HG03460 (cell line): ENCODE measurements around the gene GPRASP3.
"Not testable (repeated sequence)": the region's sequence is repeated elsewhere in the genome, so short reads cannot be mapped to it uniquely, and the experiment has no call there.

Experiments used
- ATAC-seq: cut with Tn5 transposase; IDR thresholded peaks from one replicate; pipeline ENCODE4 v1.9.1; 2021; ENCODE audit not compliant: unreplicated experiment

GPRASP3 gene, protein sequence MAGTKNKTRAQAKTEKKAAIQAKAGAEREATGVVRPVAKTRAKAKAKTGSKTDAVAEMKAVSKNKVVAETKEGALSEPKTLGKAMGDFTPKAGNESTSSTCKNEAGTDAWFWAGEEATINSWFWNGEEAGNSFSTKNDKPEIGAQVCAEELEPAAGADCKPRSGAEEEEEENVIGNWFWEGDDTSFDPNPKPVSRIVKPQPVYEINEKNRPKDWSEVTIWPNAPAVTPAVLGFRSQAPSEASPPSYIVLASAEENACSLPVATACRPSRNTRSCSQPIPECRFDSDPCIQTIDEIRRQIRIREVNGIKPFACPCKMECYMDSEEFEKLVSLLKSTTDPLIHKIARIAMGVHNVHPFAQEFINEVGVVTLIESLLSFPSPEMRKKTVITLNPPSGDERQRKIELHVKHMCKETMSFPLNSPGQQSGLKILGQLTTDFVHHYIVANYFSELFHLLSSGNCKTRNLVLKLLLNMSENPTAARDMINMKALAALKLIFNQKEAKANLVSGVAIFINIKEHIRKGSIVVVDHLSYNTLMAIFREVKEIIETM

DNA sequence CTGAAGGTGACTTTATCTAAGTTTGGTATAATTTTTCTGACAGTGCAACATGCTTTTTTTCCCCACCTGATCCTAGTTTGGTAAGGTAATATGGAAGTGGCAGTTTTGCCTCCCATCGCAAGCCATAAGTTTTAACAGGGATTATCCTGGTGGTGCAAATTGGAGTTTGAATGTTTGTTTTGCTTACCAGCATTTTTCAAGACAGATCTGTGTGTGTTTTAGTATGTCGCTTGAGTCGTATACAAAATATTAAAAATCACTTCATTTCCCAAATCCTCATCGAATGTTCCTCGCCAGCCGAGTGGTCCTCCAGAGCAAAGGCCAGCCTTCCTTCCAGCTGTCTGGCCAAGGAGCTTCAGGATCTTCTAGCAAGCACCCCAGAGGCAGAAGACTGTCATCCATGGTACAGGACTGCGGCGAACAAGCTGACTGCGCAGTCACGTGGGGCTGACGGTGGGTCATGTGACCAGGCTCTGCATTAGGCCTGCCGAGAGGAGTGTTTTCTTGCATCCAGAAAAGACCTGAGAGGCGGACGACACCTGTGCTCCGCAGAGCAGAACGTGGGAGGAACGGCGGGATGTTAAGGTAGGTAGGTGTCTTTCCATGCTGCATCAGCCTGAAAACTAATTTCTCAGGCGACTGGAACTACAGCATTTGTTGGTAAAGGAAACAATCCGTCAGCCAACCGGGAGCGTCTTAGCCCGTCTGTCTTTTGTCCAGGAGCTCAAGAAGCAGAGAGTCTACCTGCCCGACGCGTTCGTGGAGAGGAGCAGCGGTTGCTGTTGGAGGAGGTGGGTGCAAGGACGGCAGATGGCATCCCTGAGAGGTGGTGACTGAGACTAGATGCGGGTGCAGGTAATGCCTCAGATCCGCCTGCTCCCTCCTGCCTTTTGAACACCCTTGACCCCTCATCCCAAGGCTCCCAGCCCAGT lies at the start of gene GPRASP3:
TSS of gene GPRASP3 (plus strand) at position 507 of the 932 bp plus-strand sequence. CDS start 28,253 bp downstream, outside the sequence.
- peak; percentile 99 for ATAC-seq

DNA sequence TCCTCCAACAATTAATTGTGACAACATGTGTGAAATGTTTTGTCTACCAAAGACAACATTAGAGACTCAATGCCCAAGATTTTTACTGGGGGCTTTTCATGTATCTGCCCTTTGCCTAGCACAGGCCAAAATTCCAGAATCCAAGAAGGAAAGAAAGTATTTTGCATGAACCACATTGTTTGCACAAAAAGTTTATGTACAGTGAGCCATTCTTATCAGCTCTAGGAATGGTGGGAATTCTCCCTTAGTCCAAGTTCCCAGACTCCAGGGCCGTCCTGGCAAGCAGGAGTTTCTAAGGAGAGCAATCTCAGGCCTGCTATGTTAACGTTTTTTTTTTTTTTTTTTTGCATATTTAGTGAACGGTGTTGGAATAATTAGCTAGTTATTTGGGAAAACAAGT lies 47.7 kb upstream of the GPRASP3 start:
- ATAC-seq: no peak

DNA sequence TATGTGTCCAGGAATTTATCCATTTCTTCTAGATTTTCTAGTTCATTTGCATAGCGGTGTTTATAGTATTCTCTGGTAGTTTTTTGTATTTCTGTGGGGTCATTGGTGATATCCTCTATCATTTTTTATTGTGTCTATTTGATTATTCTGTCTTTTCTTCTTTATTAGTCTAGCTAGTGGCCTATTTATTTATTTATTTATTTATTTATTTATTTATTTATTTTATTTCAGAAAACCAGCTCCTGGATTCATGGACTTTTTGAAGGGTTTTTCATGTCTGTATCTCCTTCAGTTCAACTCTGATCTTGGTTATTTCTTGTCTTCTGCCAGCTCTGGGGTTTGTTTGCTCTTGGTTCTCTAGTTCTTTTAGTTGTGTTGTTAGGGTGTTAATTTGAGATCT lies 43.1 kb upstream of the GPRASP3 start:
- ATAC-seq: not testable (repeated sequence)

DNA sequence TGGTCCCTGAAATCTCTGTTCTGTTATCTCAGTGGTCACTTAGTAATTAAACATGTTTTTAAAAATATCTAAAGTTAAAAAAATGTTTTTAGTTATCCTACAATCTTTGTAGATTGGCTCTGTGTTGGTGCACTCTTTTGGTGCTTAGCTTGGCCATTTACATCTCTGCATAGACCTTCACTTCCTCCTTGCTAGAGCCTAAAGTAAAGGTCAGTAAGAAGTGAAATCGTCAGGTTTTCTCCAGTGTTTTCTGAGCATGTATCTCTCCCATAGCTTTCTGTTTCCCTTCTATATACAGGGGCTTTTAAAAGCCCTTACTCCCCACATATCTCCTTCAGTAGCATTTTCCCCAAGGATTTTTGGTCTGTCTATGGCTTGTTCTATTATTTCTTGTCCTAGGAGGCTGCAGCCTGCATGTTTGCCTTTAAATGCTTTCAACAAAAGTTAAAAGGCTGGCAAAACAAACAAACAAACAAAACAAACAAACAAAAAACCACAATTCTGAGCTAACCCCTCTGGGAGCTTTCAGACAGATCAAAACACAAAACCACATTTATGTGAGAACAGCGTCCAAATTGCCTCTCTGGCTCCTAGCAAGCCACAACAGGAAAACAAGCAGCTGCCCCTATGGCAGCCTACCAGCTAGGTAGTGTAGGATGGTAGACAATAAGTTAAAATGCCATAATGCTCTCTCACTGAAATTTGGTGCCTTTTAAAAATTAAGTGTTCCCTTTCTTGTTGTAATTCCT lies 35.6 kb upstream of the GPRASP3 start:
- ATAC-seq: no peak

DNA sequence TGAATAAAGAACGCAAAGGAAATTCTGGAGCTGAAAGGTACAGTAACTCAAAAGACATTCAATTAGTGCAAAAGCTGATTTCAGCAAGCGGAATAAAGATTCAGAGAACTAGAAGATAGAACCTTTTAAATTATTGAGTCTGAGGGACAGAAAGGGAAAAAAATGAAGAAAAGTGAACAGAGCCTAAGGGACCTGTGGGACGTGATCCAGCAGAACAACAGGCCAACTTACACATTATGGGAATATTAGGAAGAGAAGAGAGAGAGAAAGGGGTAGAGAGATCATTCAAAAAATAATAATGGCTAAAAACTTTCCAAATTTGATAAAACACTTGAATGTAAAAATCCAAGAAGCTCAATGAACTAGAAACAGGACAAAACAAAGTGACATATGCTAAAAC lies 25.8 kb upstream of the GPRASP3 start:
- ATAC-seq: no peak

DNA sequence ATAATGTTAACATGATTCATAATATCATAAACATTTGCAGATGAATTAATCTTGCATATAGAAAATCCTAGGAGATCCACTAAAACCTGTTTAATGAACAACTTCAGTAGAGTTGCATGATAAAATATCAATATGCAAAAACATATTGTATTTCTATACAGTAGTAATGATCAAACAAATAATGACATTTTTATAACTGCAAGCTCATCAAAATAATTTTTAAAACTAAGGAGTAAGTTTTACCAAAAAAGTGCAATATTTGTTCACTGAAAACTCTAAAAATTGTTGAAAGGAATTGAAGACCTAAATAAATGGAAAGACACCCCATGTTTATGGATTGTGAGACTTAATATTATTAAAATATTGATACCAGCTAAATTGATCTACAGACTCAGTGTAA lies 24.2 kb upstream of the GPRASP3 start:
- ATAC-seq: no peak

DNA sequence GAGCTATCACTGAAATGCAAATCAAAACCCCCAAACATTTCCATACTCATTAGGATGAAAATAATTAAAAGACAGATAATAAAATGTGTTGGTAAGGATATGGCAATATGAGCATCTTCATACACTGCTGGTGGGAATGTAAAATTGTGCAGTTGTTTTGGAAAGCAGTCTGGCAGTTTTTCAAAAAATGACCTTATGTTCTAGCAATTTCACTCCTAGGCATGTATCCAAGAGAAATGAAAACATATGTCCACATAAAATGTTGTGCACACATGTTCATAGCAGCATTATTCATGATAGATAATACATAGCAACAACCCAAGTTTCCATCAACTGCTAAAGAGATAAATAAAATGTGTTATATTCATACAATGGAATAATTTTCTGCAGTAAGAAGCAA lies 23.0 kb upstream of the GPRASP3 start:
- no peak for ATAC-seq

DNA sequence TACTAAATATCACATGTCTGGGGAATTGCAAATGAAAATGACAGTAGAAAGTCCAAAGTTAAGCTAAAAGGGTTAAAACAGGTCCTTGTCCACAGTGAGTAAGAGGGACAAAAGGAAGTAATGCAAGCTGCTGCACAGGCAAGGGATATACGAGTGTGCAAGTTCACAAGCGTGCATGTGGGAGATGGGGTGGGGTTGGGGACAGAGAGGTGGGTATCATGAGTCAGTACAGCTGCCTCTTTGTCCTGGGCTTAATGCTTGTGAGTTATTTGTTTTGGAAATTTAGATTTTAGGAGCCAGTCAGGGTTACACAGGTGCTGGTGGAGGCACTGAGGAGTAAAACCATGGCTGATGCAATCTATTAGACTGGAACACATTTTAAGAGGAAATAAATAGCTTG lies 11.6 kb upstream of the GPRASP3 start:
- ATAC-seq: no peak

DNA sequence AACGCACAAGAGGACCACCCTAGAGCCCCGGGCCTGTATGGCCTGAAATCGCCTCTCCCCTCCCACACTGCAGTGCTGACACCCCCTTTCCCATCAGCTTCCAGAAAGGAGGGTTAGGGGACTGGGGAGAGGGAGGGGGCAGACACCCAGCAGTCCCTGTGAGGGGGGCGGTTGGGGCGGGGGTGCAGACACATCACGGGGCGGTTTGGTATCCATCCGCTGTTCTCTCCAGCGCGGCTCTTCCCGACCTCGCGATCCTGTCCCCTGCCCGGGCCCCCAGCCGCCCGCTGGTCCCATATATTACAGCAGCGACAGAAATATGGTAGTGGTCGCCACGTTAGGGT lies 8.7 kb upstream of the GPRASP3 start:
- ATAC-seq: no peak

DNA sequence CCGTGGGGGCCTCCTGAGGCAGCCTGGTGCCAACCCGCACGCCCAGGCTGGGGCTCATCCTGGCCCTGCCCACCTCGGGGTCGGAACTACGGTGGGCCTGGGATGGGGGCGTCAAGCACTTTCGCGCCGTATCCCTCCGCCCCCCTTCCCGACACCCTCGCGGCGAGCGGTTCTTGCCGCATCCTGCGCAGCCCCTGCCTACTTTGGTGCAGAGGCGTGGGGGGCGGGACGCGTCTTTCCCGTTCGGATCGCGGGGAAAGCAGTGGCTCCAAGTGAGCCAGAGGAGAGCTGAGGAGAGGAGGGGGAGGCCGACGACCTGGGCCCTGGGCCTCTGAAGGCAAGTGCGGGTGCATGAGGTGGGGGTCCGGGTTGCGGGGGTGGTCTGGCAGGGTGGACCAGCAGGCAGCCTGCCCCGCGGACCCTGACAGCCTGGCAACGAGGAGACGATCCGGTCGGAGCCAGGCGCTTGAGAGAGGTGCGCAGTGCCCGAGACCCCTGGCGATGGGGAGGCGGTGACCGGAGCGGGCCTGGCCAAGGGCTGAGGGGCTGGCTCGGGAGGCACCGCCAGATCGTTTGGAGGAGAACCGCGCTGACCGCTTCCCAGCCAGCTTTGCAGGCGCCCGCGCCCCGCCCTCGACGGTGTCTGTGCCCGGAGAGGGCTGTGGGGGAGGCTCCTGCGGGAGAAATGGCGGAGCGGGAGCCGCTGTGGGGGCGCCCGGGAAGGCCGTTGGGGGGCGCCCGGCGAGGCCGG lies 8.2 kb upstream of the GPRASP3 start, which contains the start of gene GPRASP2:
TSS of gene GPRASP2 (plus strand) at position 233 of the 751 bp plus-strand sequence. CDS start 2,422 bp downstream, outside the sequence.
- ATAC-seq: no peak

DNA sequence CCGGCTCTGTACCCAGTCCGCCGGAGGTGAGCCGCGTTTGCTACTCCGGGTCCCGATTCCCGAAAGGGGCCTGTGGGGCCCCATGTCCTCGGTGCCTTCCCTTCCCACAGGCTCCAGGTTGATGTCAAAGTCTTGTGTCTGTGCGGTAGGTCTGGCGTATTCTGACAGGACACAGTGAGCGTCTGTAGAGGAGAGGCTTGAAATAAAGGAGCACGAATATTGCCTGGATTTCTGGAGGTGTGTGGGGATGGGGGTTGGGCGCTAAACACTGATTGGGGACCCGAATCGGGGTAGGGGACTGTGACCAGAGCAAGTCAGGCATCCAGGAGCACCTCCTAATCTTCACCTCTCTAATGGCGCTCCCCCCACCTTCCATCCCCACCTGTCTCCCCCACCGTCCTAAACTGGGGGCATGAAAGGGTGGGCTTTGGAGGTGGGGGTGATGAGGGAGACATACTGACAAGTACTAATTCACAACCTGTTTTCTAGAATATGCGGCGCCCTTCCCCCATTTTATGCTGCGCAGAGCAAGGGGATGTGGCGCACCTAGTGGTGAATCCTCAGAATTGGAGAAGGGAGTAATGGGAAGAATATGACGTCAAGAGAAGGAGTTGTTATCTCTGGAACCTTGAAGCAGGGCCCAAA lies 7.4 kb upstream of the GPRASP3 start:
- ATAC-seq: no peak

DNA sequence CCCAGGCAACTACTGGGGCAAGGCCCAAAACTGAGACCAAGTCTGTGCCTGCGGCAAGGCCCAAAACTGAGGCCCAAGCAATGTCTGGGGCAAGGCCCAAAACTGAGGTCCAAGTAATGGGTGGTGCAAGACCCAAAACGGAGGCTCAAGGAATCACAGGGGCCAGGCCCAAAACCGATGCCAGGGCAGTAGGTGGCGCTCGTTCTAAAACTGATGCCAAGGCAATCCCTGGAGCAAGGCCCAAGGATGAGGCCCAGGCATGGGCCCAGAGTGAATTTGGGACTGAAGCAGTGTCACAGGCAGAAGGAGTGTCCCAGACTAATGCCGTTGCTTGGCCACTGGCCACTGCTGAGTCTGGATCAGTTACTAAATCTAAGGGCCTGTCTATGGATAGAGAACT lies 5.5 kb upstream of the GPRASP3 start:
- ATAC-seq: no peak

DNA sequence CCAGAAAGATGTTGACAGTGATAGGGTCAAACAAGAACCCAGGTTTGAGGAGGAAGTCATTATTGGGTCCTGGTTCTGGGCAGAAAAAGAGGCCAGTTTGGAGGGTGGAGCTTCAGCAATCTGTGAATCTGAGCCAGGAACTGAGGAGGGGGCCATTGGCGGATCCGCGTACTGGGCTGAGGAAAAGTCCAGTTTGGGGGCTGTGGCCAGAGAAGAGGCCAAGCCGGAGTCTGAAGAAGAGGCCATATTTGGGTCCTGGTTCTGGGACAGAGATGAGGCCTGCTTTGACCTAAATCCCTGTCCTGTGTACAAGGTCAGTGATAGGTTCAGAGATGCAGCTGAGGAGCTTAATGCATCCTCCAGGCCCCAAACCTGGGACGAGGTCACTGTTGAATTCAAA lies 4.6 kb upstream of the GPRASP3 start:
- ATAC-seq: no peak

DNA sequence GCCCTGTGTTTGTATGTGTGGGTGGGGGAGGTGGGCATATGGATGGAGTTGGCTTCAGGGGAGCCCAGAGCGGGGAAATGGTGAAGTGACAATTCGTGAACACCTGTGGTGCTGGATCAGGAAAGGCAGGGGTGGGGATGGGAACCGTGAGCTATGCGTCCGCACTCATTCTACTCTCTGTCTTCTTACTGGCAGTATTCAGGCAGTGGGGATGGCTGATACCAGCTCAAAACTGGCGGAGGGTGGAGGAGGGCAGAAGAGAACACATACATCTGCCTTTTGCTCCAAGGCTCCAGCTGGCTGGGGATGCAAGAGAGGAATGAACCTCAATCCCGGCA lies 595 bp downstream of the GPRASP3 start:
- ATAC-seq: not testable (repeated sequence)

DNA sequence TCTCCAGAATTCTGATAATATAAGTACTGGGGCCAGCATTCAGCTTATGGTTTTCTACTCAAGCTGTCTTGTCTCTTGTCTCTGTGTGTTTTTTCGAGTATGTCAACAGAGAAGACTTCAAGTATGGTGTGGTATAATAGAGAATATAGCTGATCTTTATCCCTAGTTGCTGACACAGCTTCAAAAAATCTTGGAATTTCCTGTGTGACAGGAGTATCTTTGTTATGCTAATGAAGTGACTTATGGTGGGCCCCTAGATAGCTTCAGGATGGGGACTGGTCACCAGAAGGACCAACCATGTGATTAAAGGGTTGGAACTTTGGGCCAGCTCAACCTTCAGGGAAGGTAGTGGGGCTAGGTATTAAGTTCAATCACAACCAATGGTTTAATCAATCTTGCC lies 2.9 kb downstream of the GPRASP3 start:
- ATAC-seq: no peak

DNA sequence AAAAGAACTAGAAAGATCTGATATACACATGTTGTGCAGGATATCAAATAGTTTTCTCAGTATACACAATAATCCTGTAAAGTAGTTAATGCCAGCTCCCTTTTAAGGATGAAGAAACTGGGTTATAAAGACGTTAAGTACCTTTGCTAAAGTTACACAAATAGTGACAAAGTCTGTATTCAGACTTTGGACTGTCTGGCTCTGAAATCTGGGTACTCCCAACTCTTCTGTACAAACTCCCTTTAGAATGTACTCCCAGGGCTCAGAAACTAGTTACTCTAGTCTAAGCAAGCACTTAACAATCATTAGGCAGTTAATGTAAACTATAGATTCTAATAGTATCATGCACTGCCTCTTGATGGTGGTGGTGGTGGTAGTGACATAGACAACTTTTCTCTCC lies 7.2 kb downstream of the GPRASP3 start:
- no peak for ATAC-seq

DNA sequence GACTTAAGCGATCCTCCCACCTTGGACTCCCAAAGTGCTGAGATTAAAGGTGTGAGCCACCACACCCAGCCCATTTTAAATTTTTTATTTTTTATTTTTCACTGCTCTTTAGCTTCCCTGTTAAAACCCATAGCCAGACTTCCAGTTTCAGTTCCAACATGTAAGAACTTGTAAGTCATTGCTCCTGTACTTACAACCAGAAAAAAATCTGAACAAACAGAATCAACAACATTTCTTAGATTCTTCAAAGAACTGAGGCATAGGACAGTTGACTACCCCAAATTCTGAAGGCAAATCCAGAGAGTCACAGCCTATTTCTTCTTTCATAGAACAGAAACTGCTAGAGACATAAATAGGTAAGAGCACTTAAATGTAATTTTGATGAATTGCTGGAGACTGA lies 8.1 kb downstream of the GPRASP3 start:
- no peak for ATAC-seq

DNA sequence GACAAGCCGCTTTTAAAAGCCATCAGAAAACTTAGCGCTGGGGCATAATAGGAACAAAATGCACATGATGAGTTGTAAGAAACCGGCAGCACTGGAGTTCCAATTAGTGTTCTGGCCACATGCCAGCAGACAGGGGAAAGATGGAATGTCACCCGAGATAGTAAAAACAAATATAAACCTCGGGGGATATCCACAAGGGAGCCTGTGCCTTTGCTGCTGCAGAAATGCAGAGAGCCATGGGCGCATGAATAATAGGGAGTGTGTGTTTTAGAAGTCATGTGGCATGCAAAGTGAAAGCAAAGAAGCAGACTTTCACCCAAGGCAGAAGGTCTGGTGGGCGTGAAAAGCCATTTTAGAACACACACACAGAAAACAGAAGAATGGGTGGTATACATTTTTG lies 19.1 kb downstream of the GPRASP3 start:
- ATAC-seq: no peak

DNA sequence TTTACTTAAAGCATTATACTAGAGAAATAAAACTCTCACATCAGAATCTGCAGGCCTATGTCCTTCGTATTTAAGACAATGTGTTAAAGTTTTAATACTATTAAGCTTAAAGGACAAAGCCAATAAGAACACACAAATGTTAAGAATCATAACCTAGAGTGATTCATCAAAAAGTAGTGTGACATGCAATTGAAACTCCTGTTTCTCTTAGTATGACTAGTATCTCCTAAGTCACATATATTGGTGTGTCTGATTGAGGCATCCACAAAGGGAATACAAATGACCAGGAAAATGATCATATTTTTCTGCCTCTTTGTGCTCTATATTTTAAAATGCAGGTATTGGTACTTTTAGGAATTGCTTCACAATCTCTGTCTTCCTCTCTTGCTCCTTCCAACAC lies 23.8 kb downstream of the GPRASP3 start:
- ATAC-seq: no peak

DNA sequence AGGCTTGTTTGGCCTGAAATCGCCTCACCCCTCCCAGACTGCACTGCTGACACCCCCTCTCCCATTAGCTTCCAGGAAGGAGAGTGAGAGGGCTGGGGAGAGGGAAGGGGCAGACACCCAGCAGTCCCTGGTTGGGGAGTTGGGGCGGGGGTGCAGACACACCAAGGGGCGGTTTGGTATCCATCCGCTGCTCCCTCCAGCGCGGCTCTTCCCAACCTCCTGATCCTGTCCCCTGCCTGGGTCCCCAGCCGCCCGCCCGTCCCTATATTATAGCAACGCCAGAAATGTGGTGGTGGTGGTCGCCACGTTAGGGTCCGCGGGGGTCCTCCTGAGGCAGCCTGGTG lies 24.9 kb downstream of the GPRASP3 start:
- no peak for ATAC-seq
